Measurements from ENCODE around the gene FBLN1. TPM values are rescaled to one million over a fixed set of nuclear protein-coding genes. Genes with fewer than 3 reads are reported as not detected.

The FBLN1 gene
- total and polyA plus RNA-seq, 2 donors (not counting 1 experiment from before 2014, with no cell fraction given), result not detected

- Histone ChIP-seq H3K9me3 (ENCODE audit: control extremely low read depth in 1 of 3, control insufficient read depth in 2 of 3, insufficient read depth in 1 of 3, low read length in 2 of 3) (peaks cover 0 to 39% (median 18%) of the 10 kb centered on the region in 3 donors), H3K79me2 (ENCODE audit: control insufficient read depth, insufficient read depth, low read length) (no peaks in the 10 kb centered on the region), H3K4me2 (replicated peaks; ENCODE audit: low read depth, low read length, poor library complexity, severe bottlenecking) (no peak overlapping the region), H2AFZ (ENCODE audit: insufficient read depth, low read depth, low read length, poor library complexity, severe bottlenecking) (no peak overlapping the region), H3K4me1 (ENCODE audit: control insufficient read depth in 2 of 2, insufficient read depth in 2 of 2, low read length in 2 of 2) (peaks cover 16 to 17% of the 10 kb centered on the region in 2 donors), H3K27ac (ENCODE audit: low read length in 2 of 2) (no peak overlapping the region), H3K36me3 (replicated peaks in 1 of 2; ENCODE audit: control extremely low read depth in 1 of 2, control insufficient read depth in 1 of 2, extremely low read depth in 1 of 2, insufficient read depth in 2 of 2, low read length in 1 of 2) (no peaks in the 10 kb centered on the region), H3K27me3 (replicated peaks in 1 of 4; ENCODE audit: control extremely low read depth in 1 of 4, control insufficient read depth in 3 of 4, insufficient read depth in 4 of 4, low read length in 3 of 4) (peaks cover 0 to 22% (median 7%) of the 10 kb centered on the region in 4 experiments), H3K9ac (ENCODE audit: low read length) (no peak overlapping the region), H4K20me1 (ENCODE audit: control insufficient read depth, insufficient read depth, low read length, poor library complexity, severe bottlenecking) (no peaks in the 10 kb centered on the region), H3K4me3 (ENCODE audit: control extremely low read depth in 1 of 5, extremely low read depth in 1 of 5, insufficient read depth in 1 of 5, low read depth in 2 of 5, low read length in 4 of 5) (no peak overlapping the region)
- ATAC-seq (ENCODE audit: low read depth), result no peak
- WGBS (ENCODE audit: insufficient coverage), result 85% methylated on average over 25 of the region's 26 CpGs
- no peak overlapping the region for H3K4me3 Mint-ChIP-seq
- H3K9me3 Mint-ChIP-seq (ENCODE audit: insufficient read depth), result peaks cover 3% of the 10 kb centered on the region
- ChIA-PET POLR2A (no interaction called here), CTCF (no interaction called here)
- peaks cover 17% of the 10 kb centered on the region for H3K27me3 Mint-ChIP-seq
- no peak for TF ChIP-seq EZH2 (IDR thresholded peaks at IDR 0.05; ENCODE audit: borderline replicate concordance, insufficient read depth, low read depth, low read length, poor library complexity, severe bottlenecking)
- TF ChIP-seq CTCF (IDR thresholded peaks at IDR 0.05), result no peak
- H3K27ac Mint-ChIP-seq, result no peak overlapping the region
- peaks cover 11% of the 10 kb centered on the region for H3K4me1 Mint-ChIP-seq
- no peak for DNase-seq
- intact Hi-C loops (cut with micrococcal nuclease), result no loop called here
Measured at GRCh38 chr22:45580726-45581381, 78.2 kb downstream of the FBLN1 start.

- peaks cover 0 to 39% (median 18%) of the 10 kb centered on the region in 3 donors for H3K9me3 ChIP-seq (ENCODE audit: control extremely low read depth in 1 of 3, control insufficient read depth in 2 of 3, insufficient read depth in 1 of 3, low read length in 2 of 3)
- no peak for TF ChIP-seq CTCF (IDR thresholded peaks at IDR 0.05)
- TF ChIP-seq EZH2 (IDR thresholded peaks at IDR 0.05; ENCODE audit: borderline replicate concordance, insufficient read depth, low read depth, low read length, poor library complexity, severe bottlenecking), result no peak
- Mint-ChIP-seq H3K27ac (no peak overlapping the region), H3K27me3 (peaks cover 14% of the 10 kb centered on the region), H3K4me1 (peaks cover 11% of the 10 kb centered on the region), H3K9me3 (ENCODE audit: insufficient read depth) (peaks cover 3% of the 10 kb centered on the region), H3K4me3 (no peak overlapping the region)
- no peak overlapping the region for H2AFZ ChIP-seq (ENCODE audit: insufficient read depth, low read depth, low read length, poor library complexity, severe bottlenecking)
- H3K79me2 ChIP-seq (ENCODE audit: control insufficient read depth, insufficient read depth, low read length), result no peaks in the 10 kb centered on the region
- ChIA-PET POLR2A (no interaction called here), CTCF (no interaction called here)
- no peaks in the 10 kb centered on the region for H3K36me3 ChIP-seq (replicated peaks in 1 of 2; ENCODE audit: control extremely low read depth in 1 of 2, control insufficient read depth in 1 of 2, extremely low read depth in 1 of 2, insufficient read depth in 2 of 2, low read length in 1 of 2)
- DNase-seq, result no peak
- intact Hi-C loops (cut with micrococcal nuclease), result no loop called here
- WGBS (ENCODE audit: insufficient coverage), result 89% methylated on average over 16 of the region's 16 CpGs
- no peak overlapping the region for H3K9ac ChIP-seq (ENCODE audit: low read length)
- H3K27me3 ChIP-seq (replicated peaks in 1 of 4; ENCODE audit: control extremely low read depth in 1 of 4, control insufficient read depth in 3 of 4, insufficient read depth in 4 of 4, low read length in 3 of 4), result peaks cover 0 to 15% (median 7%) of the 10 kb centered on the region in 4 experiments
- H3K4me3 ChIP-seq (ENCODE audit: control extremely low read depth in 1 of 5, extremely low read depth in 1 of 5, insufficient read depth in 1 of 5, low read depth in 2 of 5, low read length in 4 of 5), result no peak overlapping the region
- no peak overlapping the region for H3K4me2 ChIP-seq (replicated peaks; ENCODE audit: low read depth, low read length, poor library complexity, severe bottlenecking)
- no peak for ATAC-seq (ENCODE audit: low read depth)
- no peaks in the 10 kb centered on the region for H4K20me1 ChIP-seq (ENCODE audit: control insufficient read depth, insufficient read depth, low read length, poor library complexity, severe bottlenecking)
- peaks cover 16 to 17% of the 10 kb centered on the region in 2 donors for H3K4me1 ChIP-seq (ENCODE audit: control insufficient read depth in 2 of 2, insufficient read depth in 2 of 2, low read length in 2 of 2)
- no peak overlapping the region for H3K27ac ChIP-seq (ENCODE audit: low read length in 2 of 2)
Measured at GRCh38 chr22:45581549-45582080, 78.9 kb downstream of the FBLN1 start.

Measured in B cell (primary cell).